ENCODE measurements around the gene KCNJ15. TPM values are rescaled to one million over a fixed set of nuclear protein-coding genes. Genes with fewer than 3 reads are reported as not detected.

The KCNJ15 gene
- polyA plus RNA-seq = 1 to 10 TPM; 4.2 to 5.6 TPM

- peak within 1 kb of the TSS; percentile 33 to 71 for H3K4me3 ChIP-seq (ENCODE audit: low read depth in 1 of 2, low read length in 2 of 2)
Observed at GRCh38 chr21:38256599-38257302, at the start of gene KCNJ15. Gene KCNJ15, plus strand, starts transcription at chr21:38256991. Its CDS starts 42,271 bp downstream, at chr21:38299262.

GRCh38 chr21:38208118-38208517, 48.7 kb upstream of the KCNJ15 start:
- WGBS, 2 donors = 63 to 70% methylated on average over 6 of the region's 6 CpGs
- H3K27me3 ChIP-seq (ENCODE audit: control insufficient read depth in 1 of 2, insufficient read depth in 2 of 2, low read length in 2 of 2) = no peaks in the 10 kb centered on the region
- H3K9me3 ChIP-seq (ENCODE audit: control insufficient read depth in 2 of 2, insufficient read depth in 1 of 2, low read depth in 1 of 2, low read length in 1 of 2) = no peaks in the 10 kb centered on the region
- H3K4me3 ChIP-seq (ENCODE audit: low read depth in 1 of 2, low read length in 2 of 2) = no peak overlapping the region
- H3K27ac ChIP-seq (ENCODE audit: low read depth in 2 of 2, low read length in 1 of 2) = no peak overlapping the region
- no peaks in the 10 kb centered on the region for H3K36me3 ChIP-seq (ENCODE audit: control insufficient read depth in 2 of 2, insufficient read depth in 2 of 2, low read length in 1 of 2)
- H3K4me1 ChIP-seq (ENCODE audit: control insufficient read depth in 2 of 2, insufficient read depth in 2 of 2, low read length in 1 of 2) = no peaks in the 10 kb centered on the region

More at GRCh38 chr21:38256599-38257302, at the start of gene KCNJ15:
- peaks cover 0 to 5% of the 10 kb centered on the region in 2 donors for H3K4me1 ChIP-seq (ENCODE audit: control insufficient read depth in 2 of 2, insufficient read depth in 2 of 2, low read length in 1 of 2)
- no peaks in the 10 kb centered on the region for H3K27me3 ChIP-seq (ENCODE audit: control insufficient read depth in 1 of 2, insufficient read depth in 2 of 2, low read length in 2 of 2)
- WGBS, 2 donors = 40 to 46% methylated on average over 5 of the region's 5 CpGs
- H3K27ac ChIP-seq (ENCODE audit: low read depth in 2 of 2, low read length in 1 of 2) = peak within 1 kb of the TSS in 1 of 2 donors; percentile 31
- H3K9me3 ChIP-seq (ENCODE audit: control insufficient read depth in 2 of 2, insufficient read depth in 1 of 2, low read depth in 1 of 2, low read length in 1 of 2) = no peaks in the 10 kb centered on the region
- no peaks in the 10 kb centered on the region for H3K36me3 ChIP-seq (ENCODE audit: control insufficient read depth in 2 of 2, insufficient read depth in 2 of 2, low read length in 1 of 2)

- no peak overlapping the region for H3K27ac ChIP-seq (ENCODE audit: low read depth in 2 of 2, low read length in 1 of 2)
- no peaks in the 10 kb centered on the region for H3K9me3 ChIP-seq (ENCODE audit: control insufficient read depth in 2 of 2, insufficient read depth in 1 of 2, low read depth in 1 of 2, low read length in 1 of 2)
- 69 to 72% methylated on average over 3 of the region's 3 CpGs for WGBS, 2 donors
- no peaks in the 10 kb centered on the region for H3K36me3 ChIP-seq (ENCODE audit: control insufficient read depth in 2 of 2, insufficient read depth in 2 of 2, low read length in 1 of 2)
- H3K4me1 ChIP-seq (ENCODE audit: control insufficient read depth in 2 of 2, insufficient read depth in 2 of 2, low read length in 1 of 2) = no peaks in the 10 kb centered on the region
- H3K27me3 ChIP-seq (ENCODE audit: control insufficient read depth in 1 of 2, insufficient read depth in 2 of 2, low read length in 2 of 2) = no peaks in the 10 kb centered on the region
- no peak overlapping the region for H3K4me3 ChIP-seq (ENCODE audit: low read depth in 1 of 2, low read length in 2 of 2)
Observed at GRCh38 chr21:38211321-38211720, 45.5 kb upstream of the KCNJ15 start.

- 49 to 64% methylated on average over 6 of the region's 6 CpGs for WGBS, 2 donors
- H3K36me3 ChIP-seq (ENCODE audit: control insufficient read depth in 2 of 2, insufficient read depth in 2 of 2, low read length in 1 of 2) = no peaks in the 10 kb centered on the region
- H3K9me3 ChIP-seq (ENCODE audit: control insufficient read depth in 2 of 2, insufficient read depth in 1 of 2, low read depth in 1 of 2, low read length in 1 of 2) = no peaks in the 10 kb centered on the region
Observed at GRCh38 chr21:38212706-38213105, 44.1 kb upstream of the KCNJ15 start.

GRCh38 chr21:38219049-38219628, 37.7 kb upstream of the KCNJ15 start:
- H3K27me3 ChIP-seq (ENCODE audit: control insufficient read depth in 1 of 2, insufficient read depth in 2 of 2, low read length in 2 of 2) = no peaks in the 10 kb centered on the region
- H3K27ac ChIP-seq (ENCODE audit: low read depth in 2 of 2, low read length in 1 of 2) = peak overlapping the region in 1 of 2 donors; percentile 64
- H3K4me3 ChIP-seq (ENCODE audit: low read depth in 1 of 2, low read length in 2 of 2) = no peak overlapping the region
- H3K4me1 ChIP-seq (ENCODE audit: control insufficient read depth in 2 of 2, insufficient read depth in 2 of 2, low read length in 1 of 2) = no peaks in the 10 kb centered on the region
- H3K9me3 ChIP-seq (ENCODE audit: control insufficient read depth in 2 of 2, insufficient read depth in 1 of 2, low read depth in 1 of 2, low read length in 1 of 2) = peaks cover 2 to 8% of the 10 kb centered on the region in 2 donors
- no peaks in the 10 kb centered on the region for H3K36me3 ChIP-seq (ENCODE audit: control insufficient read depth in 2 of 2, insufficient read depth in 2 of 2, low read length in 1 of 2)
- WGBS, 2 donors = 1 to 6% methylated on average over 7 of the region's 7 CpGs

More at GRCh38 chr21:38212706-38213105, 44.1 kb upstream of the KCNJ15 start:
- Histone ChIP-seq H3K27ac (ENCODE audit: low read depth in 2 of 2, low read length in 1 of 2) (no peak overlapping the region), H3K4me3 (ENCODE audit: low read depth in 1 of 2, low read length in 2 of 2) (no peak overlapping the region), H3K4me1 (ENCODE audit: control insufficient read depth in 2 of 2, insufficient read depth in 2 of 2, low read length in 1 of 2) (no peaks in the 10 kb centered on the region), H3K27me3 (ENCODE audit: control insufficient read depth in 1 of 2, insufficient read depth in 2 of 2, low read length in 2 of 2) (no peaks in the 10 kb centered on the region)

GRCh38 chr21:38220270-38220737, 36.5 kb upstream of the KCNJ15 start:
- H3K9me3 ChIP-seq (ENCODE audit: control insufficient read depth in 2 of 2, insufficient read depth in 1 of 2, low read depth in 1 of 2, low read length in 1 of 2) = peaks cover 3 to 8% of the 10 kb centered on the region in 2 donors
- peak overlapping the region in 1 of 2 donors; percentile 40 for H3K27ac ChIP-seq (ENCODE audit: low read depth in 2 of 2, low read length in 1 of 2)
- 64 to 71% methylated on average over 5 of the region's 5 CpGs for WGBS, 2 donors

GRCh38 chr21:38221594-38221993, 35.2 kb upstream of the KCNJ15 start:
- Histone ChIP-seq H3K36me3 (ENCODE audit: control insufficient read depth in 2 of 2, insufficient read depth in 2 of 2, low read length in 1 of 2) (no peaks in the 10 kb centered on the region), H3K4me3 (ENCODE audit: low read depth in 1 of 2, low read length in 2 of 2) (no peak overlapping the region), H3K27ac (ENCODE audit: low read depth in 2 of 2, low read length in 1 of 2) (no peak overlapping the region), H3K27me3 (ENCODE audit: control insufficient read depth in 1 of 2, insufficient read depth in 2 of 2, low read length in 2 of 2) (no peaks in the 10 kb centered on the region), H3K4me1 (ENCODE audit: control insufficient read depth in 2 of 2, insufficient read depth in 2 of 2, low read length in 1 of 2) (no peaks in the 10 kb centered on the region), H3K9me3 (ENCODE audit: control insufficient read depth in 2 of 2, insufficient read depth in 1 of 2, low read depth in 1 of 2, low read length in 1 of 2) (peaks cover 7 to 13% of the 10 kb centered on the region in 2 donors)
- WGBS, 2 donors = 39 to 58% methylated on average over 1 of the region's 1 CpG

More at GRCh38 chr21:38220270-38220737, 36.5 kb upstream of the KCNJ15 start:
- H3K36me3 ChIP-seq (ENCODE audit: control insufficient read depth in 2 of 2, insufficient read depth in 2 of 2, low read length in 1 of 2) = no peaks in the 10 kb centered on the region
- H3K4me3 ChIP-seq (ENCODE audit: low read depth in 1 of 2, low read length in 2 of 2) = no peak overlapping the region
- H3K27me3 ChIP-seq (ENCODE audit: control insufficient read depth in 1 of 2, insufficient read depth in 2 of 2, low read length in 2 of 2) = no peaks in the 10 kb centered on the region
- no peaks in the 10 kb centered on the region for H3K4me1 ChIP-seq (ENCODE audit: control insufficient read depth in 2 of 2, insufficient read depth in 2 of 2, low read length in 1 of 2)

GRCh38 chr21:38223893-38224540, 32.8 kb upstream of the KCNJ15 start:
- WGBS, 2 donors = 89 to 94% methylated on average over 6 of the region's 6 CpGs
- H3K4me1 ChIP-seq (ENCODE audit: control insufficient read depth in 2 of 2, insufficient read depth in 2 of 2, low read length in 1 of 2) = no peaks in the 10 kb centered on the region
- H3K27ac ChIP-seq (ENCODE audit: low read depth in 2 of 2, low read length in 1 of 2) = no peak overlapping the region

GRCh38 chr21:38227401-38227800, 29.4 kb upstream of the KCNJ15 start:
- Histone ChIP-seq H3K27ac (ENCODE audit: low read depth in 2 of 2, low read length in 1 of 2) (no peak overlapping the region), H3K4me3 (ENCODE audit: low read depth in 1 of 2, low read length in 2 of 2) (no peak overlapping the region), H3K9me3 (ENCODE audit: control insufficient read depth in 2 of 2, insufficient read depth in 1 of 2, low read depth in 1 of 2, low read length in 1 of 2) (peaks cover 9 to 19% of the 10 kb centered on the region in 2 donors), H3K27me3 (ENCODE audit: control insufficient read depth in 1 of 2, insufficient read depth in 2 of 2, low read length in 2 of 2) (no peaks in the 10 kb centered on the region), H3K36me3 (ENCODE audit: control insufficient read depth in 2 of 2, insufficient read depth in 2 of 2, low read length in 1 of 2) (no peaks in the 10 kb centered on the region), H3K4me1 (ENCODE audit: control insufficient read depth in 2 of 2, insufficient read depth in 2 of 2, low read length in 1 of 2) (no peaks in the 10 kb centered on the region)

More at GRCh38 chr21:38223893-38224540, 32.8 kb upstream of the KCNJ15 start:
- H3K9me3 ChIP-seq (ENCODE audit: control insufficient read depth in 2 of 2, insufficient read depth in 1 of 2, low read depth in 1 of 2, low read length in 1 of 2) = peaks cover 10 to 17% of the 10 kb centered on the region in 2 donors
- H3K27me3 ChIP-seq (ENCODE audit: control insufficient read depth in 1 of 2, insufficient read depth in 2 of 2, low read length in 2 of 2) = no peaks in the 10 kb centered on the region
- no peak overlapping the region for H3K4me3 ChIP-seq (ENCODE audit: low read depth in 1 of 2, low read length in 2 of 2)
- H3K36me3 ChIP-seq (ENCODE audit: control insufficient read depth in 2 of 2, insufficient read depth in 2 of 2, low read length in 1 of 2) = no peaks in the 10 kb centered on the region

Data from esophagus (tissue), 2 donors.